Ovary (tissue), 9 donors: ENCODE data around the gene SERPINH1. TPM values are rescaled to one million over a fixed set of nuclear protein-coding genes. Genes with fewer than 3 reads are reported as not detected.

ENCODE experiments used
- DNase-seq, 5 donors: peaks; one replicate each; pipeline ENCODE4 v3.0.0-alpha.2; 2019 to 2020
- H3K27ac ChIP-seq, 2 donors: fragments of 200-600 bp; one replicate each; pipeline versions ENCODE4 v1.5.1 to v1.8.0; 2019 to 2022
- H3K27me3 ChIP-seq: fragments of 200-600 bp; one replicate; pipeline ENCODE4 v1.8.0; 2022
- H3K36me3 ChIP-seq: fragments of 200-600 bp; sonication (generic); one replicate; pipeline ENCODE4 v1.5.1; 2019
- H3K4me1 ChIP-seq: one replicate; pipeline ENCODE4 v1.8.1; 2013; ENCODE audit warnings: mild to moderate bottlenecking, moderate library complexity; ENCODE audit not compliant: insufficient read depth
- H3K4me3 ChIP-seq: fragments of 200-600 bp; sonication (generic); one replicate; pipeline ENCODE4 v1.5.1; 2017
- H3K9me3 ChIP-seq, 2 donors: fragments of 200-600 bp in 1 of 2; sonication (generic) in 1 of 2; one replicate each; pipeline versions ENCODE4 v1.5.1 to v1.8.1; 2013 to 2019; ENCODE audit warnings: mild to moderate bottlenecking in 1 of 2, moderate library complexity in 1 of 2
- EP300 ChIP-seq: sonication (generic); formaldehyde crosslinking; IDR thresholded peaks from one replicate; pipeline ENCODE4 v1.6.1; 2017; ENCODE audit warnings: antibody characterized with exemption
- POLR2A ChIP-seq: fragments of 450-650 bp; IDR thresholded peaks from one replicate; pipeline ENCODE4 v1.6.1; 2017; ENCODE audit warnings: antibody characterized with exemption, mild to moderate bottlenecking, moderate library complexity
- WGBS, 3 donors: extraction: QIAGEN DNeasy Blood & Tissue Kit in 1 of 3; methylation state at CpG; one replicate each; pipeline versions ENCODE4 v1.1.5 to v1.1.7; 2013 to 2017; 5-methylcytosine and 5-hydroxymethylcytosine counted together
- intact Hi-C, 4 donors: fragments of 100-400 bp; cut with DNase I; formaldehyde crosslinking; loops; one replicate each; pipeline versions ENCODE4 v1.11.0 to v1.15.1; 2022 to 2023
- polyA plus RNA-seq, 2 donors: library from polyadenylated mRNA; stranded (reverse); fragments of 200-250 nt in 1 of 2; fragments of 350-450 nt in 1 of 2; fragmentation: Illumina TruSeq in 1 of 2; extraction: RNeasy Lipid Tissue Mini Kit (QIAGEN cat#74804) in 1 of 2; gene quantifications; one replicate each; pipeline ENCODE4 v1.2.3, GENCODE V29; 2013 to 2014
- total RNA-seq, 7 donors: library from RNA; depleted of rRNA in 2 of 7; stranded (reverse); fragments of >200 nt in 2 of 7; fragmentation: NEBNext Ultra II Directional in 3 of 7; extraction: Animal tissue kit (Norgen Biotek cat#: 25700) in 3 of 7; gene quantifications; one replicate each; pipeline versions ENCODE4 v1.1.0 to v1.2.4, GENCODE V29; 2016 to 2023
- TF ChIP-seq, protein P1 (sequence below), 3 donors: fragments of 450-650 bp in 2 of 3; fragments of 200-600 bp in 1 of 3; IDR thresholded peaks; one replicate each; pipeline versions ENCODE4 v1.5.1 to v1.8.0; 2016 to 2022; ENCODE audit warnings: antibody characterized with exemption in 3 of 3, mild to moderate bottlenecking in 1 of 3
- donor health status: DM: no; HTN: no; CAD: no; lungs with moderate emphysema.
- donor health status: DM: no; HTN: no; CAD: no.
- donor health status: Bipolar disorder and iron deficiency.
- donor health status: DM: yes; HTN: yes; CAD: no.
- donor health status: DM: no; HTN: no; CAD: no.
- donor health status: DM: yes; HTN: yes; CAD: no.

SERPINH1 gene
- total and polyA plus RNA-seq, 9 donors, result 122 to 289 (median 183) TPM

DNA sequence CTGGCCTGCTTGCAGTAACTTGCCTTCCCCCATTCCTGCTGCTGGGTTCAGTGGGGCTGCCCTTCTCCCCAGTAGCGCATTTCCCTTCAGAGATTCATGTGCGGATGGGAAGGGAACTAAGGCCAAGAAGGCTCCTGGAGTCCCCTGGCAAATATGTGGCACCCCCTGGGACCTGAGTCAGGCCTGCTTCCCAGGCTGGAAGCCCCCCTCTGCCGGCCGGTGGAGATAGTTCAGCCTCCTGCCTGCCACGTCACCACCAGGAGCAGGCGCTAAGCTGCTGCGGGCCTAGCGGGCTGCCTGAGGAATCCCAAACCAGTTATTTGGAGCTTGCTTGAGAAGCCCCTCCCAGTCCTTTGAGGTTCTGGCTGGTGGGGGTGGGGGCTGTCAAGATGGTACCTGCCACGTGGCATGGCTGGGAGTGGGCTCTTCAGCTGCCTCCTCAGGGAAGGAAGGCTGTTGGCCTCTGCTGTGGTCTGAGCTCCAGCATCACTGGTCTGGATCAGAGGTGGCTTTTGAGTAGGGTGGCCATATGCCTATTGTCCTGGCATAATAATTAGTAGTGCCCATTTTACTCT, 2.0 kb downstream of the SERPINH1 start:
- no peaks in the 10 kb centered on the region for H3K27me3 ChIP-seq
- TF ChIP-seq, protein P1, sequence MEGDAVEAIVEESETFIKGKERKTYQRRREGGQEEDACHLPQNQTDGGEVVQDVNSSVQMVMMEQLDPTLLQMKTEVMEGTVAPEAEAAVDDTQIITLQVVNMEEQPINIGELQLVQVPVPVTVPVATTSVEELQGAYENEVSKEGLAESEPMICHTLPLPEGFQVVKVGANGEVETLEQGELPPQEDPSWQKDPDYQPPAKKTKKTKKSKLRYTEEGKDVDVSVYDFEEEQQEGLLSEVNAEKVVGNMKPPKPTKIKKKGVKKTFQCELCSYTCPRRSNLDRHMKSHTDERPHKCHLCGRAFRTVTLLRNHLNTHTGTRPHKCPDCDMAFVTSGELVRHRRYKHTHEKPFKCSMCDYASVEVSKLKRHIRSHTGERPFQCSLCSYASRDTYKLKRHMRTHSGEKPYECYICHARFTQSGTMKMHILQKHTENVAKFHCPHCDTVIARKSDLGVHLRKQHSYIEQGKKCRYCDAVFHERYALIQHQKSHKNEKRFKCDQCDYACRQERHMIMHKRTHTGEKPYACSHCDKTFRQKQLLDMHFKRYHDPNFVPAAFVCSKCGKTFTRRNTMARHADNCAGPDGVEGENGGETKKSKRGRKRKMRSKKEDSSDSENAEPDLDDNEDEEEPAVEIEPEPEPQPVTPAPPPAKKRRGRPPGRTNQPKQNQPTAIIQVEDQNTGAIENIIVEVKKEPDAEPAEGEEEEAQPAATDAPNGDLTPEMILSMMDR (IDR thresholded peaks at IDR 0.05), result peak; percentile 34 to 73 (median 72)
- TF ChIP-seq POLR2A (no peak), EP300 (no peak)
- peak; percentile 71 to 84 (median 79) for DNase-seq

DNA sequence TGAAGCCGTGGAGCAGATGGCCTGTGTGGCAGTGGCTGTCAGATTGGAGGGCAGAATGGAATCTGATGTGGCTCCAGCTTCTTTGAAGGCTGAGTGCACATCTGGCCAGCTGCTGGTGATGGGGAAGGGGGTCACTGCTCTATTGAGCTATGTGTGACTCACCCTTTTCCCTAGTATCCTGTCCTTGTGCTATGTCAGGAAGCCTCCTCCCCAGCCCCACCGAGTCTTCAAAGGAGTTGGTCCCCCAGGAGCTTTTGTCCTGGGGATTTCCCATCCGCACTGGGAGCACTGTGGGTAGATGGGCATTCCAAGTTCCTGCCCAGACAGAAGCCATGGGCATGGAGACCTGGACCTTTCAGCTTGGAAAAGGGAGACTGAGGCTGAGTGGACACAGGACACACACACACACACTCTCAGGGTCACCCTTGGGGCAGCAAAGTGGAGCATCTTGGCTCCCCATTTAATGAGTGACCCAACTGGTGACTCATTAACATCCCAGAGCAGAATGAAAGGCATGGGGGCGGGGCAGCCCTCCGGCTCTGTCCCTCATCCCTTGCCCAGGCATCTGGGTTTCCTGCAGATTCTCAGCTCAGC, 3.3 kb downstream of the SERPINH1 start:
- H3K36me3 ChIP-seq, result no peaks in the 10 kb centered on the region
- intact Hi-C loops, result no loop called here
- no peak overlapping the region for H3K4me3 ChIP-seq
- DNase-seq, result peak in 4 of 5 donors; percentile 53 to 75 (median 60)
- H3K27ac ChIP-seq, result peak overlapping the region; percentile 98 to 100
- no peaks in the 10 kb centered on the region for H3K9me3 ChIP-seq
- TF ChIP-seq, protein P1 (IDR thresholded peaks at IDR 0.05), result no peak
- H3K4me1 ChIP-seq, result peaks cover 25% of the 10 kb centered on the region
- WGBS, 3 donors, result 16 to 29% (median 19%) methylated on average over 5 of the region's 5 CpGs
- H3K27me3 ChIP-seq, result no peaks in the 10 kb centered on the region

More for the DNA sequence above, 2.0 kb downstream of the SERPINH1 start:
- 1 to 11% (median 2%) methylated on average over 9 of the region's 9 CpGs for WGBS, 3 donors
- Histone ChIP-seq H3K9me3 (no peaks in the 10 kb centered on the region), H3K36me3 (no peaks in the 10 kb centered on the region), H3K4me3 (peak overlapping the region; percentile 88), H3K27ac (peak overlapping the region; percentile 98 to 100), H3K4me1 (peaks cover 29% of the 10 kb centered on the region)
- intact Hi-C loops, result no loop called here

DNA sequence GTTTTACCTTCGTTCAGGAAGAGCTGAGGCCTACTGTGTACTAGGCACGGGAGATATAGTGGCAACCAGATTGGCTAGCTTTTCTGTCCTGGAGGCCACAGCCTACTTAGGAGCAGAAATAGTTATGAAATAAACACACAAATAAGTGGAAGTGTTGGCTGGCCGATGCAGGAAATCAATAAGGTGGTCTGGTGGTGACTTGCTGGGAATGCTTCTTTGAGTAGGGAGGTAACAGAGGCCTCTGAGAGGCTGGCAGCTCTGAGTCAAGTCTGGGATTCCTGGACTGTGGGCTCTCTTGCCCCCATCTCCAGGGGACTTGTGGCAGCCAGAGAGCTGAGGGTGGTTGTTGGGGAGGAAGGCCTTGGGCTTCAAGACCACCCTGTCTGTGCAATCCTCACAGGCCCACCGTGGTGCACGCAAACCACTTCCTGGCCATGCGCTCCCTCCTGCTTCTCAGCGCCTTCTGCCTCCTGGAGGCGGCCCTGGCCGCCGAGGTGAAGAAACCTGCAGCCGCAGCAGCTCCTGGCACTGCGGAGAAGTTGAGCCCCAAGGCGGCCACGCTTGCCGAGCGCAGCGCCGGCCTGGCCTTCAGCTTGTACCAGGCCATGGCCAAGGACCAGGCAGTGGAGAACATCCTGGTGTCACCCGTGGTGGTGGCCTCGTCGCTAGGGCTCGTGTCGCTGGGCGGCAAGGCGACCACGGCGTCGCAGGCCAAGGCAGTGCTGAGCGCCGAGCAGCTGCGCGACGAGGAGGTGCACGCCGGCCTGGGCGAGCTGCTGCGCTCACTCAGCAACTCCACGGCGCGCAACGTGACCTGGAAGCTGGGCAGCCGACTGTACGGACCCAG, 4.1 kb downstream of the SERPINH1 start:
- intact Hi-C loops, result no loop called here

DNA sequence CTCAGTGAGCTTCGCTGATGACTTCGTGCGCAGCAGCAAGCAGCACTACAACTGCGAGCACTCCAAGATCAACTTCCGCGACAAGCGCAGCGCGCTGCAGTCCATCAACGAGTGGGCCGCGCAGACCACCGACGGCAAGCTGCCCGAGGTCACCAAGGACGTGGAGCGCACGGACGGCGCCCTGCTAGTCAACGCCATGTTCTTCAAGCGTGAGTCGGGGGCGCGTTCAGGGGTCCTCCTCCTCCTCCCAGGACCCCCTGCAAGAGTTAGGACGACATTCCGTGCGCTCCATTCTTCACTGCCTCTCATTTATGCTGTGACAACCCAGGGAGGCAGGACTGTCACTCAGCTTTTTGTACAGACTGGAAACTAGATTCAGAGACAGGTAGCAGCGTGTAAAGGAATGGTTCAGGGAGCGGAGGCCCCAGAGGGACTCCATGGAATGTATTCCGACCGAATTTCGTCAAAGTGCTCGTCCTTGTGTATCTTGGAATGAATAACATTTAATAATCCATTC, 4.8 kb downstream of the SERPINH1 start:
- Histone ChIP-seq H3K27ac (no peak overlapping the region), H3K9me3 (no peaks in the 10 kb centered on the region), H3K4me3 (no peak overlapping the region), H3K27me3 (no peaks in the 10 kb centered on the region), H3K4me1 (peaks cover 24% of the 10 kb centered on the region), H3K36me3 (no peaks in the 10 kb centered on the region)
- TF ChIP-seq EP300 (no peak), POLR2A (no peak)
- TF ChIP-seq, protein P1 (IDR thresholded peaks at IDR 0.05), result no peak
- WGBS, 3 donors, result 58 to 79% (median 58%) methylated on average over 20 to 34 of the region's 34 CpGs
- peak in 1 of 5 donors; percentile 35 for DNase-seq
- intact Hi-C loops, result no loop called here

More for the DNA sequence above, 4.1 kb downstream of the SERPINH1 start:
- Histone ChIP-seq H3K9me3 (no peaks in the 10 kb centered on the region), H3K27me3 (no peaks in the 10 kb centered on the region), H3K4me1 (peaks cover 24% of the 10 kb centered on the region), H3K36me3 (no peaks in the 10 kb centered on the region), H3K4me3 (no peak overlapping the region), H3K27ac (no peak overlapping the region)
- TF ChIP-seq EP300 (no peak), POLR2A (no peak)
- TF ChIP-seq, protein P1 (IDR thresholded peaks at IDR 0.05), result no peak
- WGBS, 3 donors, result 38 to 68% (median 39%) methylated on average over 42 to 43 of the region's 43 CpGs
- peak in 2 of 5 donors; percentile 36 to 44 for DNase-seq
